HL-60 (cell line): Measurements from ENCODE around the gene GRID1.

ENCODE experiments used
- DNase-seq, 2 experiments: peaks; one replicate each; pipeline ENCODE4 v3.0.0-alpha.2; 2010 to 2020; ENCODE audit warnings: low read depth in 1 of 2, low spot score in 1 of 2
- H3K27ac ChIP-seq: fragments of 250-450 bp; sonication (Bioruptor Pico); replicated peaks from 2 replicates; pipeline ENCODE4 v1.5.1; 2020; ENCODE audit warnings: mild to moderate bottlenecking, moderate library complexity
- H3K27me3 ChIP-seq: fragments of 250-450 bp; sonication (Bioruptor Pico); 2 replicates; pipeline ENCODE4 v1.5.1; 2021; ENCODE audit warnings: mild to moderate bottlenecking, moderate library complexity; ENCODE audit not compliant: insufficient read depth, poor library complexity, severe bottlenecking
- H3K4me3 ChIP-seq: replicated peaks from 2 replicates; pipeline ENCODE4 v1.5.1; 2011; ENCODE audit warnings: mild to moderate bottlenecking, control low read depth, low read length; ENCODE audit not compliant: insufficient read depth
- CTCF ChIP-seq: IDR thresholded peaks from one replicate; pipeline ENCODE4 v1.5.1; 2011; ENCODE audit warnings: low read length, control low read depth, inconsistent platforms; ENCODE audit not compliant: insufficient read depth
- GABPA ChIP-seq: IDR thresholded peaks from 2 replicates; pipeline ENCODE4 v1.6.1; 2012; ENCODE audit warnings: low read depth
- POLR2AphosphoS5 ChIP-seq: IDR thresholded peaks from 2 replicates; pipeline ENCODE4 v1.6.1; 2012; ENCODE audit warnings: low read depth
- REST ChIP-seq: IDR thresholded peaks from 2 replicates; pipeline ENCODE4 v1.6.1; 2012; ENCODE audit warnings: low read depth; ENCODE audit not compliant: insufficient replicate concordance
- SPI1 ChIP-seq: IDR thresholded peaks from 2 replicates; pipeline ENCODE4 v1.6.1; 2012; ENCODE audit warnings: low read depth, mild to moderate bottlenecking, borderline replicate concordance

Gene GRID1

DNA sequence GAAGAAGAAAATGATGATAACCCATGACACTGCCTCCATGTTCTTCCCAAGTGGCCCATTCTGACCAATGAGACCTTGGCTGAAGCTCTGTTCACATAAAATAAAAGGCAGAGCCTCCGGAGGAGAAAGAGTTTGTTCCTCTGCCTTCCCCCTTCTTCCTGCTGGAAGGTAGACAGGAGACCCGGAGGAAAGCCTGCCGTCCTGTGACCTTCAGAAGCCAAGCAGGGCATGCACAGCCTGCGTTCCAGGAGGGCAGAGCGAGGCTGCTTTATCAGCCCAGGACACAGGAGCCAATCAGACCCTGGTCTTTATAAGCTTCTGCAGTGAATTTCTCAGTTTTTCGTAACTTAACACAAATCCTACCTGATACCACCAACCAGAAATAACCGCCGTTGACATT lies 8.6 kb upstream of the GRID1 start:
- H3K4me3 ChIP-seq = no peak overlapping the region
- DNase-seq = no peak
- H3K27me3 ChIP-seq = no peaks in the 10 kb centered on the region
- no peak for TF ChIP-seq CTCF
- TF ChIP-seq GABPA = no peak
- no peak for TF ChIP-seq SPI1
- TF ChIP-seq REST = no peak
- H3K27ac ChIP-seq = no peak overlapping the region

- H3K27me3 ChIP-seq = no peaks in the 10 kb centered on the region
Observed at GRCh38 chr10:86374664-86375063, 8.1 kb upstream of the GRID1 start.

GRCh38 chr10:86373828-86374227 lies 7.2 kb upstream of the GRID1 start:
- Histone ChIP-seq H3K4me3 (no peak overlapping the region), H3K27me3 (no peaks in the 10 kb centered on the region), H3K27ac (no peak overlapping the region)
- TF ChIP-seq GABPA = no peak
- TF ChIP-seq POLR2AphosphoS5 = no peak
- TF ChIP-seq CTCF = no peak
- DNase-seq = no peak

More at GRCh38 chr10:86374664-86375063, 8.1 kb upstream of the GRID1 start:
- Histone ChIP-seq H3K4me3 (no peak overlapping the region), H3K27ac (no peak overlapping the region)
- DNase-seq = no peak
- no peak for TF ChIP-seq SPI1
- TF ChIP-seq GABPA = no peak
- no peak for TF ChIP-seq CTCF
- no peak for TF ChIP-seq REST
- no peak for TF ChIP-seq POLR2AphosphoS5

DNA sequence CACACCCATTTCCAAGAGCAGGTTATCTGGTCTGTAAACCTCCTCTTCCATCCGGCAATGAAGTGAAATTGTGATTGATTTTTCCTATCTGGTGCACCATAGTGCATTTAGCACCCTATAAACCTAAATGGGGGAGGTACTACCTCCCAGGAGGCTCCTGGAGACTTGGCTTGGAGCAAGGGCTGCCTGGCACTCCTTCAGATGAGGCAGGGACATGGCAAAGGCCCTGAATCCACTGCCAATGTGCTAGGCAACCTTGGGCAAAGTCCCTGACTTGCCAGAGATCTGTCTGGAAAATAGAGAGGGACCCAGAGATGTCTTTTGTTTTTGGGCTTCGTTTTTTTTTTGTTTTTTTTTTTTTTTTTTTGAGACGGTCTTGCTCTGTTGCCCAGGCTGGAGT lies 6.7 kb upstream of the GRID1 start:
- TF ChIP-seq POLR2AphosphoS5 (no peak), GABPA (no peak), SPI1 (no peak), CTCF (no peak), REST (no peak)
- peaks cover 4% of the 10 kb centered on the region for H3K27me3 ChIP-seq

More for the DNA sequence above, 6.7 kb upstream of the GRID1 start:
- Histone ChIP-seq H3K4me3 (no peak overlapping the region), H3K27ac (no peak overlapping the region)
- DNase-seq = no peak
